Stimulated activated CD4-positive, alpha-beta T cell treated with anti-CD3 and anti-CD28 coated beads, Interleukin-15, amount 100 ng/mL, for 48 hours (primary cell): Measurements from ENCODE around the gene TSPAN14.

Experiments used
- DNase-seq, 2 donors: peaks; one replicate each; pipeline ENCODE4 v3.0.0-alpha.2; 2020; ENCODE audit warnings: low read depth in 2 of 2

TSPAN14 gene

GRCh38 chr10:80421707-80422536 lies 32.2 kb upstream of the TSPAN14 start:
- DNase-seq, result no peak

DNA sequence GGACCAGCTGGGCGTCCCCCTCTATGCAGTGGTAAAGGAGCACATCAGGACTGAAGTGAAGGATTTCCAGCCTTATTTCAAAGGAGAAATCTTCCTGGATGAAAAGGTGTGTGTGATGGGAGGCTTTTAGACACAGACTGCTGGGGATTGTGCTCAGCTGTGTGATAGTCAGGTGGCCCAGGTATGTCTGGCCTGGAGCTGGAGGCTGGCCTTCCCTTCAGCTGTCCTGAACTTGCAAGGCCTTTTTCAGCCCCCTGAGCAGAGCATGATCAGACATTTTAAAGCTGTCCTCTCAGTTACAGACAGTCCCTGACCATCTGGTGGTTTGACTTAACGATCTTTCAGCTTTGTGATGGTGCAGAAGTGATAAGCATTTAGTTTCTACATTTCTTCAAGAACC lies 28.2 kb upstream of the TSPAN14 start:
- DNase-seq, result no peak

- no peak for DNase-seq
These were observed 26.6 kb upstream of the TSPAN14 start for GRCh38 chr10:80427541-80427940.

DNA sequence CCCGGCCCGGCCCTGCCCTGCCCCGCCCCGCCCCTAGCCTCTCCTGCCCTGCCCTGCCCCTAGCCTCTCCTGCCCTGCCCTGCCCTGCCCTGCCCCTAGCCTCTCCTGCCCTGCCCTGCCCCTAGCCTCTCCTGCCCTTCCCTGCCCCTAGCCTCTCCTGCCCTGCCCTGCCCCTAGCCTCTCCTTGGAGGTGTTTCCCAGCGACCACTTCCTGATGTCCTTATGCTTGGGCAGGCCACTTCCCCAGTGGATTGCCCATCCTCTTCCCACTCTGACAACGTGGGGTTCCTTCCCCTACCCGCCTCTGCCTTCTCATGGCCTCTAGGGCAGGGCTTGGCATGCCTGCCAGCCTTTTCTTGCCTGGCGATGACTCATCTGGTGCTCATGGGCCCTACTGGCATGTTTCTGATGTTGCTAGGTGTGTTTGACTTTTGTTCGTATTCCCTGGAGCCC lies 24.6 kb upstream of the TSPAN14 start:
- DNase-seq, result no peak

DNA sequence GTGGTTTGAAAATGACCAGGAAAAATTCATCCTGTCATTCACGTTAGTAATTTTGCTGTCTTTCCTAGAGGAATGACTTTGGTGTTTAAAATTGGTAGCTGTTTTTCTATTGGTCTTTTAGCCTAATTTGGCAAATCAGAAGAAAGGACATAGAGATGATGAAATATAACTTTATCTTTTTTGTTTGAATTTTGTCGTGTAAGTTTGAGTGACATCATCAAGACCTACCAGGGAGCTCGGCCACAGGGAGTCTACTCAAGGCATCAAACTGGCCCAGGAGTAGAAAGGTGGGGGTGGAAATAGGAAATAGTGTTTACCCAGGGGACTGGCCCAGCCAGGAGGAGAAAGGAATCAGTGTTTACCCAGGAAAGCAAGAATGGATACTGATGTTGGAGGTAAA lies 21.0 kb upstream of the TSPAN14 start:
- no peak for DNase-seq

DNA sequence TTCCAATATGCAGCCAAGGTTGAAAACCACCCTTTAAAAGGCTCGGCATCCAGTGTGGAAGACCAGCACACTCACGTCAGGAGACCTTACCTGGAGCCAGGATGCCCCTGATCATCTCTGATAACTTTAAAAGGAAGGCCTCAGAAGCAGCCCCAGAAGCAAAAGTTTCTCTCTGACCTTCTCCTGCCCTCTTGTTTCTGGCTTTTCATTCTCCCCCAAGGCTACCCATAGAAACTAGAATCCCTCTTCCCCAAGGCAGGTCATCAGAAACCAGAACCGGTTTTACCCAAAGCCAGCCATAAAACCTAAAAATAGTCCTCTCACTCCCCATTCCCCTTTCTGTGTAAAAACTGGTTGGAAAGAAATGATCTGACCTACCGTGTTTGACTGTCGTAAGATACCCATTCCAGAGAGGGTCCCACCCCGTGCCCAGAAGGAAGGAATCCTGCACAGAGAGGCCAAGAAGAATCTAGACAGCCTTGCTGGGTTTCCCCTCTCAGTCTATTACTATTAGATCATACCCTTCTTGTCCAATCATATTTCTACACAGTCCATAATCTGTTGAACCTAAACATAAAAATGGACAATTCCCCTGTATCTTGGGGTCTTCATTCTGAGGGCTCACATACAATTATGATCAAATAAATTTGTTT lies 17.5 kb upstream of the TSPAN14 start:
- DNase-seq, result no peak

DNA sequence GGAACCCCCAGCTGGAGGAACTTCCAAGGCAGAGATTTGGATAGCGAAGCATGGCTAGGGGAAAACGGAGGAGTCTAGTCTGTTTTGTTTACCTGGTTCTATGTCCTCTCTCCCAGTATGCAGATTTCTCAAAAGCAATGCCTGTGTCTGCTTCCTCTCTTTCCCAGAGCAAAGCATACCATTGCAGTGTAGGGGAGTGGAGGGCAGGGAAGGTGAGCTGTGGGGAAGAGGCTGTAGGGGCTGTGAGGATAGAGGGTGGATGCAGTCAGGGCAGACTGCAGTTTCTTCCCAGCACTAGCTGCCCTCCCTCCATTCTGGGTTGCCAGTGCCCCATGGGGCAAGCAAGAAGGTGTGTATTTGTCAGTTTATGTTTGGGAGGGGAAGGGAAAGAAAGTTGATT lies 16.9 kb upstream of the TSPAN14 start:
- DNase-seq, result no peak

DNA sequence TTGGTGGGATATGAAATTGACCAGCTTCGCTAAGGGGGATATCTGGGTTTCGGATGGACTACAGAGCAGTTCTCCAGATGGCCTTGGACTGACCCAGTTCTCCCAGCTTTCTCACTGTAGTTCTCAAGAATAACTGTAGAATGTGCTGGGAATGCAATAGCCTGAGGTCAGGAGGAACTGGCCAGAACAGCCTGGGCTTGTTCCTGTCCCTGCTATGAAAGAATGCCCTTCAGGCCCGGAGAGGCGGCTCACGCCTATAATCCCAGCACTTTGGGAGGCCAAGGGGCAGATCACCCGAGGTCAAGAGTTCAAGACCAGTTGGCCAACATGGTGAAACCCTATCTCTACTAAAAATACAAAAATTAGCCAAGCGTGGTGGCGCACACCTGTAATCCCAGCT lies 12.3 kb upstream of the TSPAN14 start:
- no peak for DNase-seq

DNA sequence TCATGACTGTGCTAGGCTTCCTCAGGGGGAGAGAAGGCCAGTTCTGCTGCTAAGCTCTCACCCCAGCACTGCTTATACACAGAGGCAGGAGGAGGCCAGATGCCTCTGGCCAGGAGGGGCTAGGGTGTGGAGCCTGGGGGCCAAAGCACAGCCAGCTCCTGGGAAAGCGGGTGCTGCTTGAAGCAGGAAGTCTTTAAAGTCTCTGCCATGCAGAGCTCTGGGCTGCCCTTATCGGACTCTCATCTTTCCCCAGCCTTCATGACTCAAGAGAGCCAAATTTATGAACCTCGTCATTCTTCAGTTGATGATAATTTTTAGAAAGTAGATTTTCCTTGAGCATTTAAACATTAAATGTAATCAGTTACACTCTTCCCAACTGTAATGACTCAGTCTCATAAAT lies 11.2 kb upstream of the TSPAN14 start:
- DNase-seq, result no peak

- DNase-seq, result no peak
These were observed 10.6 kb upstream of the TSPAN14 start for GRCh38 chr10:80443531-80443974.

DNA sequence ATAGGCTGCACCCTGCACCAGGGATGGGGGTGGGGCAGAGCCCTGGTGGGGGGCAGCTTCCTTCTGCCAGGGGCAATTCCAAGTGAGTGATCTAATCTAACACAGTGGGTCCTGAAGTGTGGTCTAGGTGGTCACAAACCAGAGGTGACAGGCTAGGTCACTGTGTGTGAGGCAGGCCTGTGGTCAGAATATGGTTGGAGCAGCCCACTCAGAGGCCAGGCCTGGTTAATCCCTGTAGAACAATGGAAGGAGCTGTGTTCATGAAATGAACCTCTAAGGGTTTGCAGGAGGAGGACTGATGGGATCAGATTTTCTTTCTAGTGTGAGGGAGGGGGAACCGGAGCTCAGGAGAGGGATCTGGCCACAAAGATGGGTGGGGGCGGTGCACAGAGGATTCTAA lies 10.0 kb upstream of the TSPAN14 start:
- no peak for DNase-seq

DNA sequence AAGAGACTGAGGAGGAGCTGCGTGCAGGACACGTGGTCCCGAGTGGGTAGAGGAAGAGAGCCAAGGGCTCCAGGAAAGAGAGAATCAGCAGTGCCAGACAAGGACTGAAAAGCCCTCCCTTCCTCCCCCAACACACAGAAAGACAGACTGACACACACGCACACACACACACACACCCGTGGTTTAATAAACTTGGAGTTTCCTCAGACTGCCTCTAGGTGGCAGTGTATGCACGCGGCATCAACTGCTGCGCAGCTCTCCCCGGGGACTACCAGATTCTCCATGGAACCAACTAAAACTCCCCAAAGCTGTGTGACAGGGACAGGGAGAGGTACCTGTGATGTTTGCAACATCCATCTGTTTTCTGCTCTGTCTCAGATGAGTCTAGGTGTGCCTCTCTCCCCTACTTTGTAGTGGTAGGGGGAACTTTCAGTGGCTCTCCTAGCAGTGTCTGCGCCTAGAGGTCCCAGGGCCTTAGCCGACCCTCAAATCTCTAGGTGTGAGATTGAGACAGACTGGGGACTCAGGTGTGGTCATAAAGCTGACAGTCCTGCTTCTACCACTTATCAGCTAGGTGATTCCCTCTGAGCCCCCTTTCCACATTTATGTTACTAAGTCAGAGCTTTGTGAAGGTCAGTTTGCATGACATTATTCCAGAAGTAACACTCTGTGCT lies 9.3 kb upstream of the TSPAN14 start:
- DNase-seq, result peak in 1 of 2 donors; percentile 58

DNA sequence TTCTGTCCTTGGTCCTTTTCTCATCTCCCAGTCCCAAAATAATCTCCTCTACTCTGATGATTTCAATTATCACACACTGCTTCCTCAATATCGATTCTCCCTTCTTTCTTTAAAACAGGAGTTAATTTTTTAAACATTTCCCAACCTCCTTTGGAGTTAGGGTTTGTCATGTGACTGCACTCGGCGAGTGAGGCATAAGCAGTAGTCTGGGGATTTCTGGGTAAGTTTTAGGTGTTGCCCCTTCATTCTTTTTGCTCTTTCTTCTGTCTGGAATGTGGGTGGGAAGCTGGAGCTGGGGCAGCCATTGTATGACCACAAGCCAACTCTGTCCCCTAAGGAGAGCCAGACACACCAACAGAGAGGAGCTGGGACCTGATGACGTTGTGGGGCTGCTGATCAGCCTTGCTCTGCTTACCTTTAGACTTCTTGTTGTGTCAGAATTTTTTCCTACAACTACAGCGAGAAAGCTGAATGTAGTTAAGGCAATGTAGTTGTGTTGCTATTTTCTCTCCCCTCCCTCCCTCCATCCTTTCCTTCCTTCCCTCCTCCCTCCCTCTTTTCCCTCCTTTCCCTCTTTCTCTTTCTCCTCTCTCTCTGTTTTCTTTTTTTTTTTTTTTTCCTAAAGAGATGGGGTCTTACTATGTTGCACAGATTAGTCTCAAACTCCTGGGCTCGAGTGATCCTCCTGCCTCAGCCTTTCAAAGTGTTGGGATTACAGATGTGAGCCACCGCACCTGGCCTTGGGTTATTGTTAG lies 6.5 kb upstream of the TSPAN14 start:
- DNase-seq, result no peak

GRCh38 chr10:80448209-80448942 lies 5.7 kb upstream of the TSPAN14 start:
- DNase-seq, result no peak

- no peak for DNase-seq
These were observed 4.6 kb upstream of the TSPAN14 start for GRCh38 chr10:80449520-80449919.

DNA sequence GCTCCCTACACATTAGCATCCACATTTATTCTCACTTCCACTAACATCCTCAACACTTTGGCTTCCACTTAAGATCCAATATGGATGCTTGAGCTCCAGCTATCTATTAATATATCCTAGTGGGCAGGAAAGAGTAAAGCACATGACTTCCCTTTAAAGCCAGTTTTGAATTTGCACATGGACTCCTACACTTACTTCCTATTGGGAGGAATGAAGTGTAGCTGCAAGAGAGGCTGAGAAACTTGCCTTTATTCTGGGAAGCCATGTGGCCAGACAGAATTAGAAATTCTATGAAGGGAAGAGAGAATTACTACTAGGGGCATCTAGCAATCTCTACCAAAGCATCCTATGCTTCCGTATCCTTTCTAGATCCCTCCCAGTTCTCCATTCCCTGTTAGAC lies 3.0 kb upstream of the TSPAN14 start:
- DNase-seq, result no peak

- no peak for DNase-seq
These were observed 2.0 kb upstream of the TSPAN14 start for GRCh38 chr10:80452069-80452468.

- DNase-seq, result no peak
These were observed 1.5 kb upstream of the TSPAN14 start for GRCh38 chr10:80452640-80453039.

- DNase-seq, result no peak
These were observed 861 bp upstream of the TSPAN14 start for GRCh38 chr10:80453056-80453841.
